Esophagus squamous epithelium (tissue), 4 donors: ENCODE data around the gene RASSF10.

Experiments
- POLR2A ChIP-seq, 4 donors: fragments of 450-650 bp; IDR thresholded peaks; one replicate each; pipeline ENCODE4 v1.6.1; 2017; ENCODE audit warnings: antibody characterized with exemption in 4 of 4, mild to moderate bottlenecking in 4 of 4, moderate library complexity in 3 of 4
- TF ChIP-seq, protein P1 (sequence below), 6 experiments: fragments of 450-650 bp in 4 of 6; fragments of 200-600 bp in 2 of 6; sonication (generic) in 2 of 6; IDR thresholded peaks; one replicate each; pipeline ENCODE4 v1.5.1; 2016 to 2019; ENCODE audit warnings: antibody characterized with exemption in 6 of 6, mild to moderate bottlenecking in 4 of 6, moderate library complexity in 4 of 6

DNA sequence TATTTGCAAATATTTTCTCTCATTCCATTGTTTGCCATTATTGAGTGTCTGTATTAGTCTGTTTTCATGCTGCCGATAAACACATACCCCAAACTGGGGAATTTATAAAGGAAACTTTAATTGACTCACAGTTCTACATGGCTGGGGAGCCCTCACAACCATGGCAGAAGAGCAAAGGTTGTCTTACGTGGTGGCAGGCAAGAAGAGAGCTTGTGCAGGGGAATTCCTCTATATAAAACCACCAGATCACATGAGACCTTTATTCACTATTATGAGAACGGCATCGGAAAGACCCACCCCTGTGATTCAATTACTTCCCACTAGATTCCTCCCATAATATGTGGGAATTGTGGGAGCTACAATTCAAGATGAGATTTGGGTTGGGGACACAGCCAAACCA, 10.2 kb downstream of the RASSF10 start:
- TF ChIP-seq, protein P1, sequence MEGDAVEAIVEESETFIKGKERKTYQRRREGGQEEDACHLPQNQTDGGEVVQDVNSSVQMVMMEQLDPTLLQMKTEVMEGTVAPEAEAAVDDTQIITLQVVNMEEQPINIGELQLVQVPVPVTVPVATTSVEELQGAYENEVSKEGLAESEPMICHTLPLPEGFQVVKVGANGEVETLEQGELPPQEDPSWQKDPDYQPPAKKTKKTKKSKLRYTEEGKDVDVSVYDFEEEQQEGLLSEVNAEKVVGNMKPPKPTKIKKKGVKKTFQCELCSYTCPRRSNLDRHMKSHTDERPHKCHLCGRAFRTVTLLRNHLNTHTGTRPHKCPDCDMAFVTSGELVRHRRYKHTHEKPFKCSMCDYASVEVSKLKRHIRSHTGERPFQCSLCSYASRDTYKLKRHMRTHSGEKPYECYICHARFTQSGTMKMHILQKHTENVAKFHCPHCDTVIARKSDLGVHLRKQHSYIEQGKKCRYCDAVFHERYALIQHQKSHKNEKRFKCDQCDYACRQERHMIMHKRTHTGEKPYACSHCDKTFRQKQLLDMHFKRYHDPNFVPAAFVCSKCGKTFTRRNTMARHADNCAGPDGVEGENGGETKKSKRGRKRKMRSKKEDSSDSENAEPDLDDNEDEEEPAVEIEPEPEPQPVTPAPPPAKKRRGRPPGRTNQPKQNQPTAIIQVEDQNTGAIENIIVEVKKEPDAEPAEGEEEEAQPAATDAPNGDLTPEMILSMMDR (IDR thresholded peaks at IDR 0.05), result no peak
- no peak for TF ChIP-seq POLR2A (IDR thresholded peaks at IDR 0.05)
